SHP77 (cell line): Measurements from ENCODE around the gene TRPM2.
"Not testable (repeated sequence)": the region's sequence is repeated elsewhere in the genome, so short reads cannot be mapped to it uniquely, and the experiment has no call there.

Experiments used
- DNase-seq, 2 experiments: peaks; one replicate each; lab custom pipeline; 2025; lab: John Stamatoyannopoulos, UW

TRPM2 gene

DNA sequence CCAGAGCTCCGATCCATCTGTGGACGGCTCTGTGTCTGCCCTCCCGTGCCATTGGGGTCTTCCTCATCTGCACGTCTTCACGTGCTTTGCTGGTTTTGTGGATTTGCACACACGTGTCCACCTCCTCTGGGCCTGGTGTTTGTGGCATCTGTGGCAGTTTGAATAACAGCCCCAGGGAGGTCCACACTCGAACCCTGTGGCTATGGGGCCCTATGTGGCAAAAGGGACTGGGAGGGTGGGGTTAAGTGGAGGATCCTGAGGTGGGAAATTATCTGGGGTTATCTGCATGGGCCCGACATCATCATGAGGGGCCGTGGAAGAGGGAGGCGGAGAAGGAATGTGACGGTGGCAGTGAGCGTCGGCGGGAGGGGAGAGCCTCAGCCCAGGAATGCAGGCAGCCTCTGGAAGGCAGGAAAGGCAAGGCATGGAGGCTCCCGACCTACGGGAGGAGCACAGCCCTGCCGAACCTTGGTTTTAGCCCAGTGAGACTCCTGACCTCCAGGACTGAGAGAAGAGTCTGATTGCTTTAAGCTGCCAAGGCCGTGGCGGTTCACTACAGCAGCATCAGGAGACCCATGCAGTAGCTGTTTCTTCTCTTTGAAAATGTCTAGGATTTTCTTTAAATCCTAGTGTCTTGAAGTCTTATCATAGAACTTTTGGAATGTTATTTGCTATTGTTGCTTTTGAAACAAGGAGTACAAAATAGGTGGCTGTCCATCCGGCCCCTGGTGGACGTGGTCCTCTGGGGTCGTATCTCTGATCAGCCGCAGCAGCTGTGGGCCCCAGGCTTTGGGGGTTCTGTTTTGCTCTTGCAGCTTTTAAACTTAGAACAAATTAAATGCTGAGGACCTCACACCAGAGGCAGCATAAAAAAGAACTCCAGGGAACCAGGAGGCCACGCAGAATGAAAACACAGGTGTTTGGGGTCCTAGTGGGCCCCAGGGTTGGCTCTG, 61.9 kb downstream of the TRPM2 start:
- DNase-seq: no peak

- no peak for DNase-seq
Observed at GRCh38 chr21:44416193-44416592, 62.8 kb downstream of the TRPM2 start.

- not testable (repeated sequence) for DNase-seq
Observed at GRCh38 chr21:44417621-44418107, 64.2 kb downstream of the TRPM2 start.

GRCh38 chr21:44418108-44418875, 64.9 kb downstream of the TRPM2 start:
- DNase-seq: no peak

DNA sequence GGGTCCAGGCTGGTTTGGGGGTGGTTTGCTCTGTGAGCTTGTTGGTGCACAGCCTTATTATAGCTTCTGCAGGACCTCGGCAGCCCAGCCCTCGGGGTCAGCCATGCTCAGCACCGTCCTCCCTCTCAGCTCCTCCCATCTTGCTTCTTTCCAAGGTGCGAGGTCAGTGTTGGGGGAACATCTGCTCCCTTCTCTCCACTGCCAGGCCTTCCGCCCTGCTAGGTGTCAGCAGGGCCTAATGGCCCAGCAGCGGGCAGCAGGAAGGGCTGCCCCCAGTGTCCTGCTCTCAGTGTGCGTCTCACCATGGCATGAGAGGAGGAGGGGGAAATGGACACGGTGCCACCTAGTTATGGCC, 65.4 kb downstream of the TRPM2 start:
- no peak for DNase-seq

DNA sequence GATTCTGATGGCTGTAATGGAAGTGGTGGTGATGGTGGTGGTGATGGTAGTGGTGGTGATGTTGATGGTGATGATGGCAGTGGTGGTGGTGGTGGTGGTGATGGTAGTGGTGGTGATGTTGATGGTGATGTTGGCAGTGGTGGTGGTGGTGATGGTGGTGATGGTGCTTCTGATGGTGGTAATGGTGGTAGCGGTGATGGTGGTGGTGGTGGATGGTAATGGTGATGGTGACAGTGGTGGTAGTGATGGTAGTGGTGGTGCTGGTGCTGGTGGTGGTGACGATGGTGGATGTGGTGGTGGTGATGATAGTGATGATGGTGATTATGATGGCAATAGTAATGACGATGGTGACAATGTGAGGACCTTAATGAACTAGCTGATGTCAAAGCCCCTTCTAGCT, 66.3 kb downstream of the TRPM2 start:
- DNase-seq: no peak

GRCh38 chr21:44420416-44421205, 67.2 kb downstream of the TRPM2 start:
- DNase-seq: no peak

- DNase-seq: no peak
Observed at GRCh38 chr21:44421901-44422840, 68.8 kb downstream of the TRPM2 start.

- DNase-seq: no peak
Observed at GRCh38 chr21:44423312-44423821, 69.9 kb downstream of the TRPM2 start.

DNA sequence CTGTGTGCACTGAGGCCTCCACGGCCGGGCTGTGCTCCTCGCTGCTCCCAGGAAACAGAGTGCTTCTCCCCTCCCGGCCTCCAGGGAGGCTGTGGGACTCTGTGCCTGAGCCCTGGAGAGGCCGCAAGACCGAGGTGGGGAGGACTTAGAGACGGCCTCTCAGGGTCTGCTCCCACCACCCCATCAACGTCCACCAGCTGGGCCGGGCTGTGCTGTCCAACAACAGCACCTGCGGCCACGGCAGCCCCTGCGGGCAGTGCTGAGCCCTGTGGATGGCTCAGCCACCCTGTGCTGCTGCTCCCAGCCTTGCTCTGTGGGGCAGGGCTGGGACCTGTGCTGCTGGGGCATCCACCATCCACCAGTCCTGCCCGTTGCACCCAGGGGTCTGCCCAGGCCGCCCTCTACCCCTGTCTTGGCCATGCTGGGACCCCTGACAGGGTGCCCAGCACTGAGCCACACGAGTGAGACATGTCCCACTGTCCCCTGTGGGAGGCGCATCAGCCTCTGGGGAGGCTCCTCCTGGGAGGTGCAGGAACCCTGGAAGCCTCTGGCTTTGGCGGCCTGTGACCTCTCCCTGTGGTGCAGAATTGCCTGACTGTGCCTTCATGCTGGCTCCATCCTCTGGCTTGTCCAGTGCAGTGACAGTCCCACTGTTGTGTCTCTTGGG, 70.7 kb downstream of the TRPM2 start:
- no peak for DNase-seq

DNA sequence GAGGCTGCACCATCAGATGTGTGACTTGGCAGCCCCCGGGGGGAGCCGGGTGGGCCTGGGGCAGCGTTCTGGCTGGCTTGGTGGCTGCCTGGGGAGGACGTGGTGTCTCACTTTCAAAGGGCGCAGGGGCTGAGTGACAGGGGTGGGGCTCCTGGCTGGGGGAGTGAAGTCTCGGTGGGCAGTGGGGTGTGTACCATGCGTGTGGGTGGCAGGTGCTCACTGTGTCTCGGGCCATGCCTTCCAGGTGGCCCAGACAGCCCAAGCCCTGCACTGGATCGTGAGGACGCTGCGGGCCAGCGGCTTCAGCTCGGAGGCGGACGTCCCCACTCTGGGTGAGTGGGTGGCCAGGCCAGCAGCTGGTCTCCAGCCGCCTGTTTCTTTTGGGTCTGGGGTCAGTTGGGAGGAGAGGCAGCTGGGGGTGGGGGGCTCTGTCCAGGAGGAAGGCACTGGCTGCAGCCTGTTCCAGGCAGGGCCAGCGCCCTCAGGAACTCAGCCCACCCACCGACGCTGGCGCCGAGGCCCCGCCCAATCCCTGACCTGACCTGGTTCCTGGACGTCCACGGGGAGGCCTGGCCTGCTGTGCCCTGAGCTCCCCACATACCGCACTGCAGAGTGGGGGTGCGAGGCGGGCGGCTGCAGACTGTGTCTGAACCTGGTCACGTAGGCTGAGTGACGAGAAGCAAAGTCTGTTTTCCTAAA, 71.3 kb downstream of the TRPM2 start:
- DNase-seq: peak in 1 of 2 experiments; percentile 33

DNA sequence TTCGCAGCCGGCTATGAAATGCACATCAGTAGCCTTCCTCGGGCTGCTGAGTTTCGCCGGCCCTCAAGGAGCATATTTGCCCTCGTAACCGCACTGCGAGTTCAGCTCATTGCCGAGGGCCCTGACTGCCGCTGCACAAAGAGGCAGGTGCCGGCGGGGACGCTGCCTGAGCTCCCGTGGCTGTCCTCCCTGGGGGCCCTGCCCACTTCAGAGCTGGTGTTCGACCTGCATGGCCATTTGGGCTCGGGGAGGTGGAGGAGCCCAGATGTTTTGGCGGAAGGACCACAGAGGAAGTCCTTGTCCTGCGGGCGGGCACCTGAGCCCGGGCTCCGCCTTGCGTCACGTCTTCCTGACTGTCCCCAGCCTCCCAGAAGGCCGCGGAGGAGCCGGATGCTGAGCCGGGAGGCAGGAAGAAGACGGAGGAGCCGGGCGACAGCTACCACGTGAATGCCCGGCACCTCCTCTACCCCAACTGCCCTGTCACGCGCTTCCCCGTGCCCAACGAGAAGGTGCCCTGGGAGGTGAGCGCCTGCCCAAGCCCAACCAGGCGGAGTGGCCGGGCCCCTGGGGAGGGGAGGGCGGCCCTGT, 72.0 kb downstream of the TRPM2 start:
- DNase-seq: peak; percentile 51 to 76

DNA sequence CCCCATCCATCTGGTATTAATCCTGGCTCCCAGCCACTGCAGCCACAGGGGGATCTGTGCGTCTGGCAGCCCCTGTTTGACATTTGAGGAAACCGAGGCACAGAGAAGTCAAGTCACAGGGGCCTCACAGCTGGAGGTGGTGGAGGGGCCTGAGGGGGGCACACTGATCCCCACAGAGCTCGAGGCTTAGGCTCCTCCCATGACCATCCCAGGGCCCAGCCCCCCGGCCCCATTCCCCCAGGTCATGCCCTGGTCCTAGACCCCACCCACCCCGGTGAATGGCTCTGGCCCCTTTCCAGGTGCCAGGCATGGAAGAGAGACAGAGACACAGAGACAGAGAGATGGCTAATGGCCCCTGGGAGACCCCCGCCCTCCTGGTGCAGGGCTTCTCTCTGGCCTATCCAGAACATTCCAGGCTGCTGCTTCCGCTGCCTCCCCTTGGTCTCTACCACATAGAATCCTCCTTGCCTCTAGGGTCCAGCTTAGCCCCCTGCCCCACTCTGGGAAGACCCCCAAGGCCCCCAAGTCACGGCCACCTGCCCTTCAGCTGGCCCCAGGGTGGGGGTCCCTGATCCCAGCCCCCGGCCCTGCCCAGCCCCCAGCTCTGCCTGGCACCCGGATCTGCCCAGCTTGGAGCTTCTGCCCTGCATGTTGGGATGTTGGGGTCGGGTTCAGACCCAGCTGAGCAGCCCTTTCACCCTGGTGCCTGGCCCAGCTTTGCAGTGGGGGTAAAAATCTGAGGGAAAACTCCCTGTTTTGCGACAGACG, 72.7 kb downstream of the TRPM2 start:
- DNase-seq: no peak

GRCh38 chr21:44426663-44427191, 73.3 kb downstream of the TRPM2 start:
- peak in 1 of 2 experiments; percentile 26 for DNase-seq

- peak; percentile 81 to 89 for DNase-seq
Observed at GRCh38 chr21:44427241-44428120, 74.1 kb downstream of the TRPM2 start.

DNA sequence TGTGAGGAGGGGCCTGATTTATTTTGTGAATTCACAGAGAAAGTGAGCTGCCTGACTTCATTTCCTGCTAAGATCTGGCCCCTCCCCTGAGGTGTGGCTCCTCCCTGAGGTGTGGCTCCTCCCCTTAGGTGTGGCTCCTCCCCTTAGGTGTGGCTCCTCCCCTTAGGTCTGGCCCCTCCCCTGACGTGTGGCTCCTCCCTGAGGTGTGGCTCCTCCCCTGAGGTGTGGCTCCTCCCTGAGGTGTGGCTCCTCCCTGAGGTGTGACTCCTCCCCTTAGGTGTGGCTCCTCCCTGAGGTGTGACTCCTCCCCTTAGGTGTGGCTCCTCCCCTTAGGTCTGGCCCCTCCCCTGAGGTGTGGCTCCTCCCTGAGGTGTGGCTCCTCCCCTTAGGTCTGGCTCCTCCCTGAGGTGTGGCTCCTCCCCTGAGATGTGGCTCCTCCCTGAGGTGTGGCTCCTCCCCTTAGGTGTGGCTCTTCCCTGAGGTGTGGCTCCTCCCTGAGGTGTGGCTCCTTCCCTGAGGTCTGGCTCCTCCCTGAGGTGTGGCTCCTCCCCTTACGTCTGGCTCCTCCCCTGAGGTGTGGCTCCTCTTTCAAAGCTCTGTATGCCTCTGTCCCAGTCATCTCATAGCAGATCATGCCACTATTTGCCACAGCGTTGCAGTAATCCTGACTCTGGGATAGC, 75.0 kb downstream of the TRPM2 start:
- peak; percentile 14 to 48 for DNase-seq
